OCI-LY1 (cell line): ENCODE results near the gene NCAPH2.

ENCODE experiments used
- H2AFZ ChIP-seq: fragments of 200-600 bp; sonication (generic), shearing (Covaris generic); 2 replicates; pipeline ENCODE4 v1.6.0; 2014; ENCODE audit warnings: antibody characterized with exemption, mild to moderate bottlenecking, low read length
- H3F3A ChIP-seq: fragments of 200-600 bp; sonication (generic), shearing (Covaris generic); 2 replicates; pipeline ENCODE4 v1.6.0; 2014; ENCODE audit warnings: mild to moderate bottlenecking, antibody characterized with exemption, low read length, moderate library complexity; ENCODE audit not compliant: insufficient read depth
- H3K27ac ChIP-seq: fragments of 200-600 bp; sonication (generic); 2 replicates; pipeline ENCODE4 v1.5.1; 2014; ENCODE audit warnings: low read length, mixed run types, mild to moderate bottlenecking, low read depth; ENCODE audit not compliant: poor library complexity, severe bottlenecking
- H3K27me3 ChIP-seq: fragments of 200-600 bp; sonication (generic); 2 replicates; pipeline ENCODE4 v1.6.0; 2014; ENCODE audit warnings: antibody characterized with exemption, mild to moderate bottlenecking, low read length, moderate library complexity; ENCODE audit not compliant: insufficient read depth
- H3K36me3 ChIP-seq: fragments of 200-600 bp; sonication (generic); 2 replicates; pipeline ENCODE4 v1.6.1; 2014; ENCODE audit warnings: mild to moderate bottlenecking, antibody characterized with exemption, low read length, moderate library complexity, mixed read lengths; ENCODE audit not compliant: insufficient read depth
- H3K4me1 ChIP-seq: fragments of 200-600 bp; sonication (generic); 2 replicates; pipeline ENCODE4 v1.5.1; 2014; ENCODE audit warnings: mild to moderate bottlenecking, low read length, moderate library complexity; ENCODE audit not compliant: insufficient read depth, severe bottlenecking
- H3K4me2 ChIP-seq: fragments of 200-600 bp; sonication (generic), shearing (Covaris generic); 2 replicates; pipeline ENCODE4 v1.6.1; 2014; ENCODE audit warnings: low read length
- H3K4me3 ChIP-seq: fragments of 200-600 bp; sonication (generic); 2 replicates; pipeline ENCODE4 v1.5.1; 2014; ENCODE audit warnings: low read length, low read depth, mild to moderate bottlenecking, mixed read lengths; ENCODE audit not compliant: poor library complexity, severe bottlenecking
- H3K79me2 ChIP-seq: fragments of 200-600 bp; shearing (Covaris generic); 2 replicates; pipeline ENCODE4 v1.6.1; 2016; ENCODE audit warnings: mixed run types, low read length, mixed read lengths; ENCODE audit not compliant: insufficient read depth
- H3K9ac ChIP-seq: fragments of 200-600 bp; sonication (generic), shearing (Covaris generic); 2 replicates; pipeline ENCODE4 v1.6.1; 2014; ENCODE audit warnings: mild to moderate bottlenecking, low read length, mixed read lengths
- H3K9me2 ChIP-seq: fragments of 200-600 bp; sonication (generic), shearing (Covaris generic); 2 replicates; pipeline ENCODE4 v1.6.1; 2014; ENCODE audit warnings: low read depth, mild to moderate bottlenecking, low read length, mixed read lengths
- H3K9me3 ChIP-seq: fragments of 200-600 bp; shearing (Covaris generic); 2 replicates; pipeline ENCODE4 v1.6.1; 2014; ENCODE audit warnings: low read length, mixed read lengths
- H4K20me1 ChIP-seq: fragments of 200-600 bp; sonication (generic), shearing (Covaris generic); 2 replicates; pipeline ENCODE4 v1.6.0; 2016; ENCODE audit warnings: mild to moderate bottlenecking, low read length; ENCODE audit not compliant: insufficient read depth
- EZH2 ChIP-seq: fragments of 200-600 bp; sonication (generic), shearing (Covaris generic); IDR thresholded peaks from 2 replicates; pipeline ENCODE4 v1.8.0; 2017; ENCODE audit warnings: borderline replicate concordance, mixed run types, mild to moderate bottlenecking, antibody characterized with exemption, low read length, moderate library complexity, mixed read lengths
- TF ChIP-seq, protein P1 (sequence below): fragments of 200-600 bp; sonication (generic), shearing (Covaris generic); IDR thresholded peaks from 2 replicates; pipeline ENCODE4 v1.5.1; 2017; ENCODE audit warnings: mild to moderate bottlenecking, antibody characterized with exemption, low read length, moderate library complexity, mixed read lengths

NCAPH2 gene

DNA sequence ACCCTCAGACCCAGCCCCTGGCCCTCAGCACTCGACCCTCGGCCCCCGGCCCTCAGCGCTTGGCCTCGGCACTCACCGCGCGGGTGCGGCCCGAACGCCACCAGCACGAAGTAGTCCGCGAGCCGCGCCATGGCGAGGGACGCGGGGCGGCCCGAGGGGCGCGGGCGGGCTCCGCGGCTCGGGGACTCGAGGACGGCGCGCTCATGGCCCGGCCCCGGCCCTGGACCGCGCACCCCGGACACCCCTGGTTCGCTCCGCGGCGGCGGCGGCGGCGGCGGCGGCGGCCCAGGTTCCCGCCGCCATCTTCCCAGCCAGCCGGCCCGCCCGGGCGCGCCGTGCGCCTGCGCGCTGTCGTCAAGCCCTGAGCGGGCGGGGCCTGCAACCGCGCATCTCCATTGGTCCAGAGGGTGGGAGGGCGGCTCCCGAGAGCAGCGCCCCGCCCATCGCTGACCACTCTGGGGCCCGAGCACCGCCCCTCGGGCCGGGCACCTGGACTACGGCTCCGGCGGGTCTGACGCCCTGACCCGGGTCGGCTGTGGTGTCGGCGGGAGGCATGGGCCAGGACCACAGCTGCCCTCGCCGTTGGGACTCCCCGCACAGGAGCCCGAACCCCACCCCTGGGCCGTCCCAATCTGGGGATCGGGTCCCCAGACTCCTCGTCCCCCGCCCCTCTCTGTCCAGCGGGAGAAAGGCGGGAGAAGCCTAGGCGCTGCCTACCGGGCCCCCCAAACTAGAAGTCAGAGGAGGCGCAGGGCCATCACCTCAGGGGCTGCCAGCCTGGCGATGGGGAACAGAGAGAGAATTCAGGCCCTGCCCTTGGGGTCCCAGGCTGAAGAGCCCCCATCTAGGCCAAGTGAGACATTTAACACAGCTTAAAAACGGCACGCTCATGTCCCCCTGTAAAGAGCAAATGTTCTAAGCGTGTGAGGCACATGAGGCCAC, 33.0 kb upstream of the NCAPH2 start, which contains the start of gene SBF1:
SBF1 (minus strand) TSS at position 326 of the 942 bp plus-strand sequence; CDS start at position 131, 195 bp downstream.
- TF ChIP-seq, protein P1, sequence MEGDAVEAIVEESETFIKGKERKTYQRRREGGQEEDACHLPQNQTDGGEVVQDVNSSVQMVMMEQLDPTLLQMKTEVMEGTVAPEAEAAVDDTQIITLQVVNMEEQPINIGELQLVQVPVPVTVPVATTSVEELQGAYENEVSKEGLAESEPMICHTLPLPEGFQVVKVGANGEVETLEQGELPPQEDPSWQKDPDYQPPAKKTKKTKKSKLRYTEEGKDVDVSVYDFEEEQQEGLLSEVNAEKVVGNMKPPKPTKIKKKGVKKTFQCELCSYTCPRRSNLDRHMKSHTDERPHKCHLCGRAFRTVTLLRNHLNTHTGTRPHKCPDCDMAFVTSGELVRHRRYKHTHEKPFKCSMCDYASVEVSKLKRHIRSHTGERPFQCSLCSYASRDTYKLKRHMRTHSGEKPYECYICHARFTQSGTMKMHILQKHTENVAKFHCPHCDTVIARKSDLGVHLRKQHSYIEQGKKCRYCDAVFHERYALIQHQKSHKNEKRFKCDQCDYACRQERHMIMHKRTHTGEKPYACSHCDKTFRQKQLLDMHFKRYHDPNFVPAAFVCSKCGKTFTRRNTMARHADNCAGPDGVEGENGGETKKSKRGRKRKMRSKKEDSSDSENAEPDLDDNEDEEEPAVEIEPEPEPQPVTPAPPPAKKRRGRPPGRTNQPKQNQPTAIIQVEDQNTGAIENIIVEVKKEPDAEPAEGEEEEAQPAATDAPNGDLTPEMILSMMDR: no peak
- TF ChIP-seq EZH2: no peak
- peaks cover 47% of the 10 kb centered on the region for H3K4me1 ChIP-seq

DNA sequence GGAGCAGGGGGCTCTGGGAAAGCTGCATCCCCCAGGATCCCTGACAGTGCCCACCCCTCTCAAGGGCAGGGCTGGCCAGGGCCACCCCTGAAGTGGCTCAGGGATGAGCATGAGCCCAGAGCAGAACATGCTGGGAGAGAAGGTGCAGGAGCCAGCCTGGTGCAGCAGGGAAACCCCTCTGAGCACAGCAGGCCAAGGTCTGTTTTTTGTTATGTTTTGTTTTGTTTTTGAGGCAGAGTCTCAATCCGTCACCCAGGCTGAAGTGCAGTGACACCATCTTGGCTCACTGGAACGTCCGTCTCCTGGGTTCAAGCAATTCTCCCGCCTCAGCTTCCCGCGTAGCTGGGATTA, 32.4 kb upstream of the NCAPH2 start:
- TF ChIP-seq, protein P1: no peak
- no peak for TF ChIP-seq EZH2
- Histone ChIP-seq H4K20me1 (no peaks in the 10 kb centered on the region), H3F3A (no peaks in the 10 kb centered on the region), H3K4me3 (peak overlapping the region; percentile 88), H3K9me3 (no peaks in the 10 kb centered on the region), H3K36me3 (no peaks in the 10 kb centered on the region; the same call in 1 of the 2 replicates), H3K79me2 (peaks cover 26% of the 10 kb centered on the region), H2AFZ (no peak overlapping the region), H3K4me1 (peaks cover 40% of the 10 kb centered on the region), H3K9ac (peak overlapping the region; percentile 62; the same call in 1 of the 2 replicates), H3K4me2 (peak overlapping the region; percentile 70), H3K9me2 (no peaks in the 10 kb centered on the region), H3K27me3 (no peaks in the 10 kb centered on the region), H3K27ac (no peak overlapping the region)

More for the DNA sequence above, 33.0 kb upstream of the NCAPH2 start, which contains the start of gene SBF1:
- H3K27me3 ChIP-seq: no peaks in the 10 kb centered on the region
- H3K36me3 ChIP-seq: no peaks in the 10 kb centered on the region; the same call in 1 of the 2 replicates
- peaks cover 26% of the 10 kb centered on the region for H3K79me2 ChIP-seq
- peak within 1 kb of the TSS; percentile 88 for H3K4me3 ChIP-seq
- H3K9me2 ChIP-seq: no peaks in the 10 kb centered on the region
- H3K9me3 ChIP-seq: no peaks in the 10 kb centered on the region
- H4K20me1 ChIP-seq: no peaks in the 10 kb centered on the region
- H3K4me2 ChIP-seq: peak within 1 kb of the TSS; percentile 86
- H2AFZ ChIP-seq: no peak within 1 kb of the TSS
- H3F3A ChIP-seq: no peaks in the 10 kb centered on the region
- H3K27ac ChIP-seq: peak within 1 kb of the TSS; percentile 98
- H3K9ac ChIP-seq: peak within 1 kb of the TSS; percentile 74

DNA sequence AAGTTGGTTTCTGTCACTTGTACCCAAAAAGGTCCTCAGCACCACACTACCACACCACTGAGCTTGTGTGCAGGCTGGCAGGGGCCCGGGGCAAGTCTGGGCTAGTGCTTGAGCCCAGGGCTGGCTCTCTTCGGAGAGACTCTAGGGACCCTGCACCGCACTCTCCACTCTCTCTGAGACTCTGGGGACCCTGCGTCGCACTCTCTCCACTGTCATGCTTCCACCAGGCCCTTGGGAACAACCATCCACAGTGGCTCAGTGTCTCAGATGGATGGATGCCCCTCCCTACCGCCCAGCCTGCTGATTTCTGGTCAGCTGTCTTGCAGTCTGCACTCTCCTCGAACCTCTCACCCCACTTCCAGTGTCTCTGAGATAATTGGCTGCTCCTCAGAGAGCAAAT, 31.2 kb upstream of the NCAPH2 start:
- Histone ChIP-seq H3K9ac (no peak overlapping the region; the same call in 1 of the 2 replicates), H2AFZ (no peak overlapping the region), H3K4me2 (no peak overlapping the region)

More for the DNA sequence above, 31.2 kb upstream of the NCAPH2 start:
- no peaks in the 10 kb centered on the region for H3K9me3 ChIP-seq
- peaks cover 31% of the 10 kb centered on the region for H3K4me1 ChIP-seq
- H3F3A ChIP-seq: no peaks in the 10 kb centered on the region
- H4K20me1 ChIP-seq: no peaks in the 10 kb centered on the region
- TF ChIP-seq, protein P1: no peak
- TF ChIP-seq EZH2: no peak
- no peaks in the 10 kb centered on the region; the same call in 1 of the 2 replicates for H3K36me3 ChIP-seq
- H3K9me2 ChIP-seq: no peaks in the 10 kb centered on the region
- no peak overlapping the region for H3K4me3 ChIP-seq
- H3K27me3 ChIP-seq: peaks cover 4% of the 10 kb centered on the region; the same call in 1 of the 2 replicates
- peaks cover 22% of the 10 kb centered on the region for H3K79me2 ChIP-seq
- no peak overlapping the region for H3K27ac ChIP-seq
